GM21825 (cell line): ENCODE data around the gene ASCC2.
"Not testable (repeated sequence)": the region's sequence is repeated elsewhere in the genome, so short reads cannot be mapped to it uniquely, and the experiment has no call there.

Source experiments
- ATAC-seq: cut with Tn5 transposase; IDR thresholded peaks from one replicate; pipeline ENCODE4 v1.9.1; 2021; ENCODE audit warnings: mild to moderate bottlenecking, moderate library complexity; ENCODE audit not compliant: unreplicated experiment

The ASCC2 gene

GRCh38 chr22:29837741-29838598, at the start of gene ASCC2:
ASCC2 (minus strand) TSS chr22:29838274; CDS start chr22:29832325, 5,949 bp downstream.
- ATAC-seq, result peak; percentile 92

- no peak for ATAC-seq
Measured at GRCh38 chr22:29887358-29887757, 49.3 kb upstream of the ASCC2 start.

- no peak for ATAC-seq
Measured at GRCh38 chr22:29886596-29886995, 48.5 kb upstream of the ASCC2 start.

GRCh38 chr22:29885610-29886009, 47.5 kb upstream of the ASCC2 start:
- no peak for ATAC-seq

GRCh38 chr22:29883775-29884097, 45.7 kb upstream of the ASCC2 start:
- peak; percentile 11 for ATAC-seq

GRCh38 chr22:29883045-29883774, 45.1 kb upstream of the ASCC2 start, which contains the start of gene MTMR3:
MTMR3 (plus strand) TSS chr22:29883174; CDS start chr22:29971060, 87,886 bp downstream.
- ATAC-seq, result peak; percentile 66

- ATAC-seq, result no peak
Measured at GRCh38 chr22:29882716-29883044, 44.6 kb upstream of the ASCC2 start.

GRCh38 chr22:29879753-29880152, 41.7 kb upstream of the ASCC2 start:
- no peak for ATAC-seq

- no peak for ATAC-seq
Measured at GRCh38 chr22:29877620-29878019, 39.5 kb upstream of the ASCC2 start.

- no peak for ATAC-seq
Measured at GRCh38 chr22:29873943-29874342, 35.9 kb upstream of the ASCC2 start.

- no peak for ATAC-seq
Measured at GRCh38 chr22:29872989-29873388, 34.9 kb upstream of the ASCC2 start.

GRCh38 chr22:29872144-29872893, 34.2 kb upstream of the ASCC2 start:
- no peak for ATAC-seq

- ATAC-seq, result no peak
Measured at GRCh38 chr22:29871684-29872083, 33.6 kb upstream of the ASCC2 start.

- no peak for ATAC-seq
Measured at GRCh38 chr22:29870574-29870973, 32.5 kb upstream of the ASCC2 start.

GRCh38 chr22:29867851-29868250, 29.8 kb upstream of the ASCC2 start:
- ATAC-seq, result no peak

GRCh38 chr22:29867260-29867659, 29.2 kb upstream of the ASCC2 start:
- ATAC-seq, result no peak

- ATAC-seq, result not testable (repeated sequence)
Measured at GRCh38 chr22:29865572-29865971, 27.5 kb upstream of the ASCC2 start.

GRCh38 chr22:29861672-29862297, 23.7 kb upstream of the ASCC2 start:
- no peak for ATAC-seq

GRCh38 chr22:29860006-29860766, 22.1 kb upstream of the ASCC2 start:
- ATAC-seq, result no peak

GRCh38 chr22:29859030-29859429, 21.0 kb upstream of the ASCC2 start:
- ATAC-seq, result not testable (repeated sequence)
